Natural killer cell (primary cell): ENCODE measurements around the gene KTN1. TPM values are rescaled to one million over a fixed set of nuclear protein-coding genes. Genes with fewer than 3 reads are reported as not detected.

ENCODE experiments used
- ATAC-seq, 3 donors: fragments of 150-1000 bp in 2 of 3; fragments of 200-7000 bp in 1 of 3; cut with Tn5 transposase; 1 replicate in 1 of 3; 2 replicates in 2 of 3; pipeline ENCODE4 v1.10.0; 2021; ENCODE audit warnings: mild to moderate bottlenecking in 2 of 3, moderate library complexity in 2 of 3
- DNase-seq, 2 donors: peaks; one replicate each; pipeline versions ENCODE4 v3.0.0 to v3.0.0-alpha.2; 2013 to 2021; ENCODE audit warnings: mixed read lengths in 1 of 2
- H3K27ac ChIP-seq: one replicate; pipeline ENCODE4 v1.5.1; 2013; ENCODE audit warnings: mild to moderate bottlenecking, low read length
- H3K27me3 ChIP-seq: one replicate; pipeline ENCODE4 v1.6.1; 2013; ENCODE audit warnings: low read length; ENCODE audit not compliant: control insufficient read depth, insufficient read depth
- H3K36me3 ChIP-seq: one replicate; pipeline ENCODE4 v1.6.1; 2013; ENCODE audit warnings: low read length; ENCODE audit not compliant: control insufficient read depth, insufficient read depth
- H3K4me1 ChIP-seq: one replicate; pipeline ENCODE4 v1.6.1; 2013; ENCODE audit warnings: low read length; ENCODE audit not compliant: control insufficient read depth, insufficient read depth
- H3K4me3 ChIP-seq: one replicate; pipeline ENCODE4 v1.5.1; 2013; ENCODE audit warnings: low read length
- H3K9me3 ChIP-seq: one replicate; pipeline ENCODE4 v1.6.1; 2013; ENCODE audit warnings: low read length; ENCODE audit not compliant: control insufficient read depth, insufficient read depth
- H3K27ac Mint-ChIP-seq, 2 donors: one replicate each; pipeline ENCODE4 v1.8.0; 2022; ENCODE audit warnings: mild to moderate bottlenecking in 2 of 2, mixed read lengths in 2 of 2, moderate library complexity in 1 of 2
- H3K27me3 Mint-ChIP-seq, 2 donors: one replicate each; pipeline ENCODE4 v1.8.0; 2022; ENCODE audit warnings: low read depth in 2 of 2, mixed read lengths in 2 of 2
- H3K36me3 Mint-ChIP-seq: one replicate; pipeline ENCODE4 v1.8.0; 2022; ENCODE audit warnings: mixed read lengths
- H3K4me1 Mint-ChIP-seq, 2 donors: one replicate each; pipeline ENCODE4 v1.8.0; 2022; ENCODE audit warnings: mixed read lengths in 2 of 2
- H3K4me3 Mint-ChIP-seq: one replicate; pipeline ENCODE4 v1.8.0; 2022; ENCODE audit warnings: mild to moderate bottlenecking, moderate library complexity, mixed read lengths
- H3K9me3 Mint-ChIP-seq, 2 donors: one replicate each; pipeline ENCODE4 v1.8.0; 2022; ENCODE audit warnings: mixed read lengths in 2 of 2
- WGBS: methylation state at CpG from one replicate; pipeline ENCODE4 v1.1.7; 2013; ENCODE audit warnings: missing lambda C conversion rate; ENCODE audit not compliant: insufficient coverage; 5-methylcytosine and 5-hydroxymethylcytosine counted together
- intact Hi-C: fragments of 100-400 bp; cut with micrococcal nuclease; formaldehyde crosslinking; loops from one replicate; pipeline ENCODE4 v1.14.2; 2022
- total RNA-seq, 4 donors: library from RNA; stranded (reverse); fragments of 120-200 nt in 1 of 4; gene quantifications; one replicate each; pipeline versions ENCODE4 v1.2.3 to v1.2.4, GENCODE V29; 2013 to 2022
- TF ChIP-seq, protein P1 (sequence below): fragments of 200-600 bp; IDR thresholded peaks from one replicate; pipeline ENCODE4 v1.8.0; 2022; ENCODE audit warnings: antibody characterized with exemption

Gene KTN1
- total RNA-seq, 3 donors from 2014 or later (not counting 1 experiment from before 2014, with no cell fraction given) = 63.1 to 96.7 (median 72.8) TPM

DNA sequence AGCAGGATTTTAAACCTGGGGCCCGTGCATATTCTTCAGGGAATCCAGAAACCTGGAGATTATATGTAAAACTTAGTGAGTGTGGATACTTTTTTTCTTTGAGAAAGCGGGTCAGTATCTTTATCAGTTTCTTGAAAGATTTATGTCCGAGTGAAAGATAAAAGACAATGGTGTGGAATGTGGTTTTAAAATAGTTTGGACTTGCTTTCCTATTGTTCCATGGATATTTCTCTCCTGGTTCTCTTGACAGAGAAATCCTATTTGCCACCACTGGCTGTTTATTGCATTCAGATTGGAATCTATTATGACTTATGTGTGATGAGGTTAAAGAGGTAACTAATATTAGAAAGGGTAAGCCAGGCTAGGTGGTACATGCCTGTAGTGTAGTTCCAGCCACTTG is 27.4 kb downstream of the KTN1 start:
- no peaks in the 10 kb centered on the region for H3K9me3 Mint-ChIP-seq
- TF ChIP-seq, protein P1, sequence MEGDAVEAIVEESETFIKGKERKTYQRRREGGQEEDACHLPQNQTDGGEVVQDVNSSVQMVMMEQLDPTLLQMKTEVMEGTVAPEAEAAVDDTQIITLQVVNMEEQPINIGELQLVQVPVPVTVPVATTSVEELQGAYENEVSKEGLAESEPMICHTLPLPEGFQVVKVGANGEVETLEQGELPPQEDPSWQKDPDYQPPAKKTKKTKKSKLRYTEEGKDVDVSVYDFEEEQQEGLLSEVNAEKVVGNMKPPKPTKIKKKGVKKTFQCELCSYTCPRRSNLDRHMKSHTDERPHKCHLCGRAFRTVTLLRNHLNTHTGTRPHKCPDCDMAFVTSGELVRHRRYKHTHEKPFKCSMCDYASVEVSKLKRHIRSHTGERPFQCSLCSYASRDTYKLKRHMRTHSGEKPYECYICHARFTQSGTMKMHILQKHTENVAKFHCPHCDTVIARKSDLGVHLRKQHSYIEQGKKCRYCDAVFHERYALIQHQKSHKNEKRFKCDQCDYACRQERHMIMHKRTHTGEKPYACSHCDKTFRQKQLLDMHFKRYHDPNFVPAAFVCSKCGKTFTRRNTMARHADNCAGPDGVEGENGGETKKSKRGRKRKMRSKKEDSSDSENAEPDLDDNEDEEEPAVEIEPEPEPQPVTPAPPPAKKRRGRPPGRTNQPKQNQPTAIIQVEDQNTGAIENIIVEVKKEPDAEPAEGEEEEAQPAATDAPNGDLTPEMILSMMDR = no peak
- peaks cover 16 to 28% of the 10 kb centered on the region in 2 donors for H3K4me1 Mint-ChIP-seq
- 92% methylated on average over 3 of the region's 3 CpGs for WGBS
- no peaks in the 10 kb centered on the region for H3K27me3 ChIP-seq
- H3K36me3 ChIP-seq = no peaks in the 10 kb centered on the region
- peaks cover 2% of the 10 kb centered on the region for H3K4me1 ChIP-seq
- no peak overlapping the region for H3K27ac Mint-ChIP-seq
- intact Hi-C loops = no loop called here
- DNase-seq = no peak
- H3K36me3 Mint-ChIP-seq = no peaks in the 10 kb centered on the region
- H3K9me3 ChIP-seq = no peaks in the 10 kb centered on the region
- H3K4me3 ChIP-seq = no peak overlapping the region
- ATAC-seq = no peak
- no peaks in the 10 kb centered on the region for H3K27me3 Mint-ChIP-seq
- no peak overlapping the region for H3K4me3 Mint-ChIP-seq
- no peak overlapping the region for H3K27ac ChIP-seq

DNA sequence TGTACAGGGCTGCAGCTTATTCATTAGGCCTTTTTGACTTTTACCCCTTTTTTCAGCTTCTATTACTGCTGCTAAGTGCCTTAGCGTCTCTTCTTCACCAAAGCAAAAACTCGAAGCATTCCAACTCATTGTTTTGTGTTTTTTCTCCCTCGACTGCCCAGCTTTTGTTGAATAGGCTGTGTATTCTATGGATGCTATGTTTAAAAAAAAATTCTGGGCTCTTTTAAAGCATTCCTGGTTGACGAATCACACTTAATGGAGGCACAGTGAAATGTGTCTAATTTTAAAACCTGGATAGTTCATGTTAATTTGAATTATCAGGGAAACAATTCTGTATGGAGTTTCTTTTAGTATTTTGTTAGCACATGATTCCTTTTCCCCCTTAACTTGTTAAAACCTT is 29.7 kb downstream of the KTN1 start:
- H3K4me1 ChIP-seq = peaks cover 2% of the 10 kb centered on the region

DNA sequence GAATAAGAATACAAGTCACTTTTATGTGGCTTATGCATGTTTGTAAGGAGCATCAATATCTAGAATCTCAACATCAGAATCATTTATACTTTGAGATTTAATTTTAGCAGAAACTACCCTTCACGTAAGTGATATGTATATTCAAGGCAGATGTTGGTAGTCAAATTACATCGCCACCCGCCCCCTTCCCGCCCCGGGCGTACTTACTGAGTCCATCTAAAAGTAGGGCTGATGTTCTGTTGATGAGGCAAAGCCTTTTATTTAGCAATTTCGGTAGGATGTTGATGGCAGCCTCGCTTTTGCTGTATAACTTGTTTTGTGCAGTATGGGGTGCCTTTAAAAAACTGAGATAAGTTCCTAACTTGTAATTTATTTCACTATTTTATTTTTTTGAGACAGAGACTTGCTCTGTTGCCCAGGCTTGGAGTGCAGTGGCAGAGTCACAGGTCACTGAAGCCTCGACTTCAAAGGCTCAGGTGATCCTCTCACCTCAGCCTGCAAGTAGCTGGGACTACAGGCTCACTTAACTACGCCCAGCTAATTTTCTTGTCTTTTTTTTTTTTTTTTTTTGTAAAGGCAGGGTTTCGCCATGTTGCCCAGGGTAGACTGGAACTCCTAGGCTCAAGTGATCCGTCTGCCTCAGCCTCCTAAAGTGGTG is 30.8 kb downstream of the KTN1 start:
- Mint-ChIP-seq H3K9me3 (no peaks in the 10 kb centered on the region), H3K27ac (no peak overlapping the region)

More for the DNA sequence above, 29.7 kb downstream of the KTN1 start:
- no peak overlapping the region for H3K27ac Mint-ChIP-seq
- H3K36me3 ChIP-seq = peaks cover 4% of the 10 kb centered on the region
- DNase-seq (no peak), ATAC-seq (no peak)
- 96% methylated on average over 4 of the region's 4 CpGs for WGBS
- peaks cover 30 to 47% of the 10 kb centered on the region in 2 donors for H3K4me1 Mint-ChIP-seq
- TF ChIP-seq, protein P1 = no peak
- H3K9me3 Mint-ChIP-seq = no peaks in the 10 kb centered on the region
- H3K27me3 Mint-ChIP-seq = no peaks in the 10 kb centered on the region
- no peak overlapping the region for H3K4me3 Mint-ChIP-seq
- no peak overlapping the region for H3K4me3 ChIP-seq
- H3K27me3 ChIP-seq = no peaks in the 10 kb centered on the region
- intact Hi-C loops = no loop called here
- no peak overlapping the region for H3K27ac ChIP-seq
- no peaks in the 10 kb centered on the region for H3K36me3 Mint-ChIP-seq
- no peaks in the 10 kb centered on the region for H3K9me3 ChIP-seq

More for the DNA sequence above, 30.8 kb downstream of the KTN1 start:
- H3K4me3 ChIP-seq = no peak overlapping the region
- Mint-ChIP-seq H3K4me1 (peaks cover 32 to 56% of the 10 kb centered on the region in 2 donors), H3K4me3 (no peak overlapping the region), H3K36me3 (no peaks in the 10 kb centered on the region), H3K27me3 (no peaks in the 10 kb centered on the region)
- ATAC-seq (no peak), DNase-seq (no peak)
- intact Hi-C loops = no loop called here
- no peaks in the 10 kb centered on the region for H3K27me3 ChIP-seq
- H3K4me1 ChIP-seq = no peaks in the 10 kb centered on the region
- TF ChIP-seq, protein P1 = no peak
- no peaks in the 10 kb centered on the region for H3K9me3 ChIP-seq
- no peak overlapping the region for H3K27ac ChIP-seq
- H3K36me3 ChIP-seq = peaks cover 7% of the 10 kb centered on the region
- WGBS = 93% methylated on average over 11 of the region's 12 CpGs
